Gastroesophageal sphincter (tissue), 3 donors: Measurements from ENCODE around the gene PRTFDC1.

ENCODE experiments used
- EP300 ChIP-seq: sonication (generic); formaldehyde crosslinking; IDR thresholded peaks from one replicate; pipeline ENCODE4 v1.6.1; 2017; ENCODE audit warnings: antibody characterized with exemption, mild to moderate bottlenecking
- POLR2A ChIP-seq, 2 donors: fragments of 450-650 bp; IDR thresholded peaks; one replicate each; pipeline ENCODE4 v1.6.1; 2017; ENCODE audit warnings: antibody characterized with exemption in 2 of 2, mild to moderate bottlenecking in 2 of 2, moderate library complexity in 1 of 2
- TF ChIP-seq, protein P1 (sequence below), 4 experiments: fragments of 200-600 bp in 2 of 4; fragments of 450-650 bp in 2 of 4; sonication (generic) in 1 of 4; IDR thresholded peaks; one replicate each; pipeline ENCODE4 v1.5.1; 2017 to 2019; ENCODE audit warnings: antibody characterized with exemption in 4 of 4, mild to moderate bottlenecking in 2 of 4, moderate library complexity in 2 of 4

DNA sequence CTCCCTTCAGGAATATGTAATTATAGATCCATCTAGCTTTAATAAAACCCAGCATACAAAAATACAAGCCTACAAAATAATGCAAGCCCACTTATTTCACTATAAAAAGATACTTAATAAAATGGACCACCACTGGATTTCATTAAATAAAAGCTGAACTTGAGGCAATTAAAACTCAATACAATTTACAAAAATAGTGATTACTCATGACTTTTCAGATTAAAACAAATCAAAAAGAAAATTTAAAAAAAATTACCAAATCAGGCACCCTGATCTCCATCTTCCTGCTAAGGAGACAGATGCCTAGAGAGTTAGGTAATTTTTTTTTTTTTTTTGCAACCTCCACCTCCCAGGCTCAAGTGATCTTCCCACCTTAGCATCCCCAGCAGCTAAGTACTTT is 41.8 kb downstream of the PRTFDC1 start:
- TF ChIP-seq POLR2A (IDR thresholded peaks at IDR 0.05) (no peak), EP300 (no peak)
- TF ChIP-seq, protein P1, sequence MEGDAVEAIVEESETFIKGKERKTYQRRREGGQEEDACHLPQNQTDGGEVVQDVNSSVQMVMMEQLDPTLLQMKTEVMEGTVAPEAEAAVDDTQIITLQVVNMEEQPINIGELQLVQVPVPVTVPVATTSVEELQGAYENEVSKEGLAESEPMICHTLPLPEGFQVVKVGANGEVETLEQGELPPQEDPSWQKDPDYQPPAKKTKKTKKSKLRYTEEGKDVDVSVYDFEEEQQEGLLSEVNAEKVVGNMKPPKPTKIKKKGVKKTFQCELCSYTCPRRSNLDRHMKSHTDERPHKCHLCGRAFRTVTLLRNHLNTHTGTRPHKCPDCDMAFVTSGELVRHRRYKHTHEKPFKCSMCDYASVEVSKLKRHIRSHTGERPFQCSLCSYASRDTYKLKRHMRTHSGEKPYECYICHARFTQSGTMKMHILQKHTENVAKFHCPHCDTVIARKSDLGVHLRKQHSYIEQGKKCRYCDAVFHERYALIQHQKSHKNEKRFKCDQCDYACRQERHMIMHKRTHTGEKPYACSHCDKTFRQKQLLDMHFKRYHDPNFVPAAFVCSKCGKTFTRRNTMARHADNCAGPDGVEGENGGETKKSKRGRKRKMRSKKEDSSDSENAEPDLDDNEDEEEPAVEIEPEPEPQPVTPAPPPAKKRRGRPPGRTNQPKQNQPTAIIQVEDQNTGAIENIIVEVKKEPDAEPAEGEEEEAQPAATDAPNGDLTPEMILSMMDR (IDR thresholded peaks at IDR 0.05): no peak
